Type B pancreatic cell (in vitro differentiated cells): ENCODE measurements around the gene RIMBP2. TPM values are rescaled to one million over a fixed set of nuclear protein-coding genes. Genes with fewer than 3 reads are reported as not detected.

ENCODE experiments used
- DNase-seq: peaks from one replicate; pipeline ENCODE4 v3.0.0; 2021; ENCODE audit warnings: mixed read lengths; ENCODE audit not compliant: unreplicated experiment; ENCODE audit errors: extremely low spot score
- H3K27ac Mint-ChIP-seq: 2 replicates; pipeline ENCODE4 v1.8.0; 2021; ENCODE audit warnings: mild to moderate bottlenecking, mixed read lengths
- H3K27me3 Mint-ChIP-seq: 2 replicates; pipeline ENCODE4 v1.8.0; 2021; ENCODE audit warnings: mixed read lengths
- H3K36me3 Mint-ChIP-seq: 2 replicates; pipeline ENCODE4 v1.8.0; 2021; ENCODE audit warnings: mixed read lengths
- H3K4me1 Mint-ChIP-seq: one replicate; pipeline ENCODE4 v1.8.0; 2021; ENCODE audit warnings: mixed read lengths; ENCODE audit not compliant: unreplicated experiment
- H3K4me3 Mint-ChIP-seq: 2 replicates; pipeline ENCODE4 v1.8.0; 2021; ENCODE audit warnings: mild to moderate bottlenecking, mixed read lengths
- H3K9me3 Mint-ChIP-seq: 2 replicates; pipeline ENCODE4 v1.8.0; 2021; ENCODE audit warnings: mixed read lengths
- CTCF ChIP-seq: fragments of 200-600 bp; sonication (generic); conservative IDR thresholded peaks from 2 replicates; pipeline ENCODE4 v1.5.0; 2021; ENCODE audit warnings: antibody characterized with exemption, mild to moderate bottlenecking
- total RNA-seq: library from RNA; stranded (reverse); gene quantifications from 2 replicates; pipeline ENCODE4 v1.2.1, GENCODE V29; 2021; ENCODE audit warnings: low replicate concordance

Gene RIMBP2
- total RNA-seq, 1 donor from 2014 or later = 23.7 TPM

DNA sequence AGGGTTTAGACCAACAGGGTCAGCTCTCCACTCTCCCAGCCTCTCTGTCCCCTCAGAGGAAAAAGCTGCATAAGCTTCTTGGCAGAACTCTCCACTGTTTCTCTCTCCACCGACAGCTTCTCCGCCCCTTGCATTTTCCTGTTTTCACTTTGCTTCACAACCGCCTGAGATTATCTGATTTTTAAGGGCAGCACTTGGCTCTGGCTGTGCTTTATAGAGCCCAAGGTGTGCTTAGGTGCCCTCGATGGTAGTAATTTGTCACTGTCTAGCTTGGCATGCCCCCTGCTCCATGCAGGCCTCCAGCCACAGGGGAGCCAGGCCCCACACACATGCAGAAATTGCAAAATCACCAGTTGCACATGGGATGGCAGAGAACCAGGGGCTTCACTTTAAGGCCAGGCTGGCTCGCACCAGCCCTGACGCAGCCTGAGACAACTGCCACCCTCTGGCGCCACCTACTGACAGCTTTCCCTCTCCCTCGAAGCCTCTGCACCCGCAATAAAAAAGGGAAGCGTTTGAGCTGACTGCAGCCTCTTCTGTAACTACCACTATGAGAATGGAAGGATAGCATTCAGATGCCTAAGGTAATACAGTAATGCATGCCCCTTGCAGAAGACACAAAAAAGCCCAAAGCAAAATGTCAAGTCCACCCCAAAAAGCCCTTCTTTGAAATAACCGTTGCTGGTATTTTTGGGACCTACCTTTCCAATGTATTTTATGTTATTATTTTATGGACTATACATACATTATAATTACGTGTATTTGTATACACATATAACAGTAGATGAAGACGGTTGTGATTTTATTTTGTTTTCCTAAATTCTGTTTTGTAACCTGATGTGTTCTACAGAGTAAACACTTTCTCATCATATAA, 32.0 kb upstream of the RIMBP2 start:
- H3K36me3 Mint-ChIP-seq = no peaks in the 10 kb centered on the region
- peak; percentile 96 for TF ChIP-seq CTCF
- no peak overlapping the region for H3K27ac Mint-ChIP-seq
- no peak overlapping the region for H3K4me3 Mint-ChIP-seq
- peaks cover 8% of the 10 kb centered on the region for H3K4me1 Mint-ChIP-seq
- peak; percentile 90 for DNase-seq
- H3K27me3 Mint-ChIP-seq = peaks cover 13% of the 10 kb centered on the region
- no peaks in the 10 kb centered on the region for H3K9me3 Mint-ChIP-seq

DNA sequence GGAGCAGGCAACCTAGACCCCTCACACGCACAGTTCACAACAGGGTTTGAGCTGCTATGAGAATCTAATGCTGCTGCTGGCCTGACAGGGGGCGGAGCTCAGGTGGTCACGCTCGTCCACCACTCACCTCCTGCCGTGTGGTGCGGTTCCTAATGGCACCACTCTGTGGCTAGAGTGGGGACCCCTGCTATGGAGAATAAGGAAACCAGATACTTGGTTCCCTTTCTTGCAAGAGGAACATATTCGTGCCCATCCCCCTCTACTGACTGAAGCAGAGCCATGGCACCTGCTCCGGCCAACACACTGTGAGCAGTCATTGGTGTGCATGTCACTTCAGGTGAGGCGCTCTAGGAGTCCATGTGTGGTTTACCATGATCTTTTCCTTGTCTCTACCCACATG, 30.4 kb upstream of the RIMBP2 start:
- TF ChIP-seq CTCF = no peak
- Mint-ChIP-seq H3K4me3 (no peak overlapping the region), H3K36me3 (no peaks in the 10 kb centered on the region)

DNA sequence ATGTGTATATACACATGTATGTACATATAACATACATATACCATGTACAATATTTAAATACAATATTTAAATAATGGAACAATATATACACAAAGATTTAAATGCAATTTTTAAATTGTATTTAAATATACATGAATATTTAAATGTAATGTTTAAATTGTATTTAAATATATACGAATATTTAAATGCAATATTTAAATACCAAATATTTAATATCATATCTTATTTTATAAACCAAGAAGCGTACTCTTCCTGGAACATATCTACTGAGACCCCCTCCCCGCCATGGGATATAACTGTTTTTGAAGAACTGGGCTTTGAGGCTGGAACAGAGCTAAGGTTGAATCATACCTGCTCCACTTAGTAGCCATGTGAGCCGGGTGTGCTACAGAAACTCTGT, 29.8 kb upstream of the RIMBP2 start:
- no peaks in the 10 kb centered on the region for H3K36me3 Mint-ChIP-seq
- peaks cover 8% of the 10 kb centered on the region for H3K4me1 Mint-ChIP-seq
- H3K27ac Mint-ChIP-seq = no peak overlapping the region
- no peak for DNase-seq
- H3K4me3 Mint-ChIP-seq = no peak overlapping the region
- no peak for TF ChIP-seq CTCF
- H3K27me3 Mint-ChIP-seq = peaks cover 7% of the 10 kb centered on the region
- H3K9me3 Mint-ChIP-seq = peaks cover 1% of the 10 kb centered on the region

More for the DNA sequence above, 30.4 kb upstream of the RIMBP2 start:
- Mint-ChIP-seq H3K9me3 (no peaks in the 10 kb centered on the region), H3K27ac (no peak overlapping the region), H3K4me1 (peaks cover 8% of the 10 kb centered on the region), H3K27me3 (peaks cover 10% of the 10 kb centered on the region)
- DNase-seq = no peak

- no peaks in the 10 kb centered on the region for H3K36me3 Mint-ChIP-seq
- H3K4me1 Mint-ChIP-seq = peaks cover 8% of the 10 kb centered on the region
- H3K4me3 Mint-ChIP-seq = no peak overlapping the region
- DNase-seq = no peak
- peaks cover 6% of the 10 kb centered on the region for H3K9me3 Mint-ChIP-seq
- H3K27me3 Mint-ChIP-seq = peaks cover 4% of the 10 kb centered on the region
- H3K27ac Mint-ChIP-seq = no peak overlapping the region
- no peak for TF ChIP-seq CTCF
These were observed 28.2 kb upstream of the RIMBP2 start for GRCh38 chr12:130744274-130744673.

DNA sequence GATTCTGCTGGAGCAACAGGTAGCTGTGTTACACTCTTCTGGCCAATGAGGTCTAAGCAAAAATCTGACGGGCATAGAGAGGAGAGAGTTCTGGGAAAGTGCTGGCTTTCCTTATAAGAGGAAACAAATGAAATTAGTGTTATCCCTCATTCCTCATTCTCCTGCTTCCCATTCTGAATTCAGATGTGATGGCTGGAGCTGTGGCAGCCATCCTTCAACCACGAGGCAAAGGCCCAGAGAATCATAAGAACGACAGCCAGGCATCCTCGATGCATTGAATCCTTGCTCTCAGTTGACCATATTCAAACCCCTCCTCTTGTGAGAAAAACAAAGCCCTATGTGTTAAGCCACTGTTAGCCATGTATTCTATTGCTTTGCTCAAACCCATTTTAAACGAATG, 27.5 kb upstream of the RIMBP2 start:
- Mint-ChIP-seq H3K4me3 (no peak overlapping the region), H3K4me1 (peaks cover 8% of the 10 kb centered on the region), H3K27me3 (peaks cover 4% of the 10 kb centered on the region), H3K36me3 (no peaks in the 10 kb centered on the region), H3K27ac (no peak overlapping the region), H3K9me3 (peaks cover 6% of the 10 kb centered on the region)
- no peak for TF ChIP-seq CTCF
- DNase-seq = no peak
